HG03354 (cell line): ENCODE measurements around the gene LRRC19.

ENCODE experiments used
- ATAC-seq: cut with Tn5 transposase; IDR thresholded peaks from one replicate; pipeline ENCODE4 v1.9.1; 2021; ENCODE audit warnings: mild to moderate bottlenecking; ENCODE audit not compliant: unreplicated experiment, poor library complexity, severe bottlenecking

LRRC19 gene

GRCh38 chr9:27005491-27005890 is at the start of gene LRRC19:
Gene LRRC19 (minus strand): TSS chr9:27005672. CDS start chr9:26999694, 5,978 bp downstream.
- ATAC-seq = no peak

- ATAC-seq = no peak
These were observed 49.4 kb upstream of the LRRC19 start for GRCh38 chr9:27054841-27055240.

- ATAC-seq = no peak
These were observed 48.7 kb upstream of the LRRC19 start for GRCh38 chr9:27054125-27054524.

- no peak for ATAC-seq
These were observed 48.0 kb upstream of the LRRC19 start for GRCh38 chr9:27053369-27054022.

- ATAC-seq = no peak
These were observed 41.7 kb upstream of the LRRC19 start for GRCh38 chr9:27047136-27047535.

- no peak for ATAC-seq
These were observed 37.7 kb upstream of the LRRC19 start for GRCh38 chr9:27043176-27043575.

- ATAC-seq = no peak
These were observed 37.0 kb upstream of the LRRC19 start for GRCh38 chr9:27042476-27042875.

- ATAC-seq = no peak
These were observed 36.3 kb upstream of the LRRC19 start for GRCh38 chr9:27041746-27042145.

- ATAC-seq = no peak
These were observed 32.0 kb upstream of the LRRC19 start for GRCh38 chr9:27037499-27037898.

- ATAC-seq = peak; percentile 91
These were observed 28.4 kb upstream of the LRRC19 start for GRCh38 chr9:27033815-27034403.

GRCh38 chr9:27029186-27029585 is 23.7 kb upstream of the LRRC19 start:
- ATAC-seq = no peak

- ATAC-seq = no peak
These were observed 17.4 kb upstream of the LRRC19 start for GRCh38 chr9:27022920-27023319.

- no peak for ATAC-seq
These were observed 14.1 kb upstream of the LRRC19 start for GRCh38 chr9:27019589-27019988.

- ATAC-seq = no peak
These were observed 1.9 kb downstream of the LRRC19 start for GRCh38 chr9:27003426-27004077.

GRCh38 chr9:26995810-26996209 is 9.7 kb downstream of the LRRC19 start:
- ATAC-seq = no peak

GRCh38 chr9:26983340-26983739 is 22.1 kb downstream of the LRRC19 start:
- peak; percentile 89 for ATAC-seq

- no peak for ATAC-seq
These were observed 29.5 kb downstream of the LRRC19 start for GRCh38 chr9:26975728-26976707.

GRCh38 chr9:26974927-26975326 is 30.5 kb downstream of the LRRC19 start:
- ATAC-seq = no peak

GRCh38 chr9:26973989-26974388 is 31.5 kb downstream of the LRRC19 start:
- ATAC-seq = no peak

- ATAC-seq = no peak
These were observed 33.8 kb downstream of the LRRC19 start for GRCh38 chr9:26971721-26972120.
